Left ventricle myocardium inferior (tissue), 1 donor: ENCODE measurements around the gene ATPAF2. TPM values are rescaled to one million over a fixed set of nuclear protein-coding genes. Genes with fewer than 3 reads are reported as not detected.
A peak's percentile ranks its signal among the peaks of the same experiment; 100 is the strongest.

Source experiments
- DNase-seq: peaks from one replicate; pipeline ENCODE4 v3.0.0-alpha.2; 2020
- H3K27ac ChIP-seq: fragments of 200-600 bp; replicated peaks from 2 replicates; pipeline ENCODE4 v1.8.0; 2021
- H3K27me3 ChIP-seq: fragments of 200-600 bp; 2 replicates; pipeline ENCODE4 v1.8.0; 2021; ENCODE audit warnings: low read depth
- H3K36me3 ChIP-seq: fragments of 200-600 bp; 2 replicates; pipeline ENCODE4 v1.8.0; 2021
- H3K4me1 ChIP-seq: fragments of 200-600 bp; 2 replicates; pipeline ENCODE4 v1.8.0; 2021
- H3K4me3 ChIP-seq: fragments of 200-600 bp; 2 replicates; pipeline ENCODE4 v1.8.0; 2021; ENCODE audit warnings: mild to moderate bottlenecking, moderate library complexity
- H3K9me3 ChIP-seq: fragments of 200-600 bp; replicated peaks from 2 replicates; pipeline ENCODE4 v1.8.0; 2021
- CTCF ChIP-seq: fragments of 200-600 bp; IDR thresholded peaks from 2 replicates; pipeline ENCODE4 v1.8.0; 2021; ENCODE audit warnings: antibody characterized with exemption, mild to moderate bottlenecking, borderline replicate concordance
- intact Hi-C: fragments of 100-400 bp; cut with micrococcal nuclease; formaldehyde crosslinking; loops from one replicate; pipeline ENCODE4 v1.11.0; 2022
- total RNA-seq: library from RNA; stranded (reverse); fragmentation: NEBNext Ultra II Directional; extraction: Animal tissue kit (Norgen Biotek cat#: 25700); gene quantifications from one replicate; pipeline ENCODE4 v1.2.1, GENCODE V29; 2021
- donor health status: DM: no; HTN: yes; CAD: no; lungs with severe emphysema.

The ATPAF2 gene
- total RNA-seq, 1 donor from 2014 or later = 37.5 TPM

GRCh38 chr17:18011286-18011685 lies 27.7 kb downstream of the ATPAF2 start:
- Histone ChIP-seq H3K27me3 (no peaks in the 10 kb centered on the region), H3K4me3 (no peak overlapping the region), H3K4me1 (peaks cover 21% of the 10 kb centered on the region), H3K27ac (no peak overlapping the region), H3K9me3 (no peaks in the 10 kb centered on the region), H3K36me3 (peaks cover 19% of the 10 kb centered on the region)
- intact Hi-C loops = no loop called here
- TF ChIP-seq CTCF = no peak
- DNase-seq = no peak

GRCh38 chr17:18009609-18010420 lies 29.2 kb downstream of the ATPAF2 start:
- Histone ChIP-seq H3K4me3 (no peak overlapping the region), H3K36me3 (peaks cover 6% of the 10 kb centered on the region), H3K9me3 (no peaks in the 10 kb centered on the region), H3K4me1 (peaks cover 30% of the 10 kb centered on the region), H3K27me3 (no peaks in the 10 kb centered on the region), H3K27ac (peak overlapping the region; percentile 38)
- intact Hi-C loops = no loop called here
- no peak for TF ChIP-seq CTCF
- DNase-seq = peak; percentile 52

- no peak for DNase-seq
- Histone ChIP-seq H3K4me1 (peaks cover 38% of the 10 kb centered on the region), H3K4me3 (no peak overlapping the region), H3K9me3 (no peaks in the 10 kb centered on the region), H3K27ac (peak overlapping the region; percentile 38), H3K27me3 (no peaks in the 10 kb centered on the region), H3K36me3 (peaks cover 6% of the 10 kb centered on the region)
- intact Hi-C loops = no loop called here
- TF ChIP-seq CTCF = no peak
Observed at GRCh38 chr17:18008496-18009268, 30.3 kb downstream of the ATPAF2 start.

GRCh38 chr17:18006495-18007239 lies 32.3 kb downstream of the ATPAF2 start:
- Histone ChIP-seq H3K27ac (no peak overlapping the region), H3K27me3 (no peaks in the 10 kb centered on the region), H3K36me3 (peaks cover 6% of the 10 kb centered on the region), H3K4me1 (peaks cover 38% of the 10 kb centered on the region), H3K4me3 (no peak overlapping the region), H3K9me3 (no peaks in the 10 kb centered on the region)
- intact Hi-C loops = no loop called here
- no peak for TF ChIP-seq CTCF
- DNase-seq = no peak

- Histone ChIP-seq H3K4me3 (no peak overlapping the region), H3K36me3 (peaks cover 3% of the 10 kb centered on the region), H3K27me3 (no peaks in the 10 kb centered on the region), H3K4me1 (peaks cover 38% of the 10 kb centered on the region), H3K27ac (peak overlapping the region; percentile 67), H3K9me3 (no peaks in the 10 kb centered on the region)
- TF ChIP-seq CTCF = no peak
- no peak for DNase-seq
- intact Hi-C loops = no loop called here
Observed at GRCh38 chr17:18005496-18005895, 33.5 kb downstream of the ATPAF2 start.
